Caco-2 (cell line): ENCODE results near the gene MAD1L1. TPM values are rescaled to one million over a fixed set of nuclear protein-coding genes. Genes with fewer than 3 reads are reported as not detected.

Experiments
- BruUV-seq: library from RNA; stranded (reverse); fragments of 400-500 nt; replicated peaks from 2 replicates; lab custom pipeline; 2021; lab: Mats Ljungman, UMichigan
- CTCF ChIA-PET: fragments of 300-600 bp; sonication (Branson Sonifier 250); formaldehyde crosslinking; loops from one replicate; lab custom pipeline; 2022; ENCODE audit warnings: antibody characterized with exemption; lab: Charles Lee
- POLR2A ChIA-PET: fragments of 300-600 bp; sonication (Branson Sonifier 250); formaldehyde crosslinking; loops from one replicate; lab custom pipeline; 2022; ENCODE audit warnings: antibody characterized with exemption; lab: Charles Lee
- DNase-seq, 2 experiments: peaks; one replicate each; pipeline versions ENCODE4 v3.0.0 to v3.0.0-alpha.2; 2020 to 2022
- H3K27me3 ChIP-seq: replicated peaks from 2 replicates; pipeline ENCODE4 v1.6.0; 2011; ENCODE audit warnings: low read length; ENCODE audit not compliant: control insufficient read depth, insufficient read depth
- H3K36me3 ChIP-seq: 2 replicates; pipeline ENCODE4 v1.5.1; 2011; ENCODE audit warnings: low read length; ENCODE audit not compliant: control insufficient read depth, insufficient read depth
- H3K4me1 ChIP-seq: fragments of 250-450 bp; sonication (Bioruptor Pico); 2 replicates; pipeline ENCODE4 v1.5.1; 2020; ENCODE audit warnings: mild to moderate bottlenecking
- H3K4me3 ChIP-seq: 2 replicates; pipeline ENCODE4 v1.5.1; 2011; ENCODE audit warnings: low read depth, mild to moderate bottlenecking, control low read depth, low read length
- H3K9me3 ChIP-seq: fragments of 250-450 bp; sonication (Bioruptor Pico); 2 replicates; pipeline ENCODE4 v1.5.1; 2020; ENCODE audit warnings: mild to moderate bottlenecking, moderate library complexity
- H3K27ac Mint-ChIP-seq: one replicate; pipeline ENCODE4 v1.8.0; 2022; ENCODE audit warnings: mixed read lengths; ENCODE audit not compliant: unreplicated experiment
- H3K27me3 Mint-ChIP-seq: one replicate; pipeline ENCODE4 v1.8.0; 2022; ENCODE audit warnings: mixed read lengths; ENCODE audit not compliant: insufficient read depth, unreplicated experiment
- H3K36me3 Mint-ChIP-seq: one replicate; pipeline ENCODE4 v1.8.0; 2022; ENCODE audit warnings: mild to moderate bottlenecking, mixed read lengths; ENCODE audit not compliant: insufficient read depth, unreplicated experiment
- H3K4me1 Mint-ChIP-seq: one replicate; pipeline ENCODE4 v1.8.0; 2022; ENCODE audit warnings: low read depth, mixed read lengths; ENCODE audit not compliant: unreplicated experiment
- H3K4me3 Mint-ChIP-seq: one replicate; pipeline ENCODE4 v1.8.0; 2022; ENCODE audit warnings: mild to moderate bottlenecking, moderate library complexity, mixed read lengths; ENCODE audit not compliant: unreplicated experiment
- H3K9me3 Mint-ChIP-seq: one replicate; pipeline ENCODE4 v1.8.0; 2022; ENCODE audit warnings: mixed read lengths; ENCODE audit not compliant: unreplicated experiment
- CTCF ChIP-seq, 2 experiments: fragments of 200-600 bp in 1 of 2; IDR thresholded peaks; 1 replicate in 1 of 2; 2 replicates in 1 of 2; pipeline versions ENCODE4 v1.5.1 to v1.8.0; 2011 to 2022; ENCODE audit warnings: antibody characterized with exemption in 1 of 2, control low read depth in 1 of 2, inconsistent platforms in 1 of 2, low read depth in 1 of 2, low read length in 1 of 2, mild to moderate bottlenecking in 1 of 2, moderate library complexity in 1 of 2; ENCODE audit not compliant: insufficient read depth in 1 of 2, severe bottlenecking in 1 of 2, unreplicated experiment in 1 of 2
- intact Hi-C: fragments of 100-400 bp; cut with micrococcal nuclease; formaldehyde crosslinking; loops from one replicate; pipeline ENCODE4 v1.10.0; 2022; ENCODE audit not compliant: unreplicated experiment
- total RNA-seq: library from RNA; stranded (reverse); gene quantifications from 2 replicates; pipeline ENCODE4 v1.2.3, GENCODE V29; 2022

MAD1L1 gene
- total RNA-seq, 1 experiment from 2014 or later = 58.6 TPM

- Mint-ChIP-seq H3K27me3 (no peaks in the 10 kb centered on the region), H3K4me3 (no peak overlapping the region), H3K36me3 (peaks cover 13% of the 10 kb centered on the region), H3K27ac (no peak overlapping the region), H3K4me1 (no peaks in the 10 kb centered on the region), H3K9me3 (no peaks in the 10 kb centered on the region)
- peaks cover 1% of the 10 kb centered on the region for H3K36me3 ChIP-seq
- DNase-seq = no peak
- no peaks in the 10 kb centered on the region for H3K9me3 ChIP-seq
- no peaks in the 10 kb centered on the region for H3K27me3 ChIP-seq
- CTCF ChIA-PET = no interaction called here
- H3K4me1 ChIP-seq = no peaks in the 10 kb centered on the region
- no peak overlapping the region for H3K4me3 ChIP-seq
- intact Hi-C loops = no loop called here
- no TSS peak for BruUV-seq
- POLR2A ChIA-PET = no interaction called here
- TF ChIP-seq CTCF (IDR thresholded peaks at IDR 0.05; ENCODE audit: insufficient read depth in 1 of 2, low read depth in 1 of 2, low read length in 1 of 2, severe bottlenecking in 1 of 2, unreplicated experiment in 1 of 2) = no peak
Observed at GRCh38 chr7:1899951-1900762, 332.6 kb downstream of the MAD1L1 start.

GRCh38 chr7:1899196-1899595 is 333.5 kb downstream of the MAD1L1 start:
- BruUV-seq = no TSS peak
- peaks cover 1% of the 10 kb centered on the region for H3K36me3 ChIP-seq
- H3K27me3 ChIP-seq = no peaks in the 10 kb centered on the region
- H3K4me3 ChIP-seq = no peak overlapping the region
- Mint-ChIP-seq H3K4me1 (no peaks in the 10 kb centered on the region), H3K36me3 (peaks cover 21% of the 10 kb centered on the region), H3K9me3 (no peaks in the 10 kb centered on the region), H3K27me3 (no peaks in the 10 kb centered on the region), H3K4me3 (no peak overlapping the region), H3K27ac (no peak overlapping the region)
- no peak for DNase-seq
- ChIA-PET CTCF (no interaction called here), POLR2A (no interaction called here)
- no peaks in the 10 kb centered on the region for H3K9me3 ChIP-seq
- intact Hi-C loops = no loop called here
- TF ChIP-seq CTCF (IDR thresholded peaks at IDR 0.05; ENCODE audit: insufficient read depth in 1 of 2, low read depth in 1 of 2, low read length in 1 of 2, severe bottlenecking in 1 of 2, unreplicated experiment in 1 of 2) = no peak
- no peaks in the 10 kb centered on the region for H3K4me1 ChIP-seq

- Histone ChIP-seq H3K4me1 (no peaks in the 10 kb centered on the region), H3K9me3 (no peaks in the 10 kb centered on the region), H3K36me3 (peaks cover 1% of the 10 kb centered on the region), H3K27me3 (no peaks in the 10 kb centered on the region), H3K4me3 (no peak overlapping the region)
- Mint-ChIP-seq H3K36me3 (peaks cover 21% of the 10 kb centered on the region), H3K4me1 (no peaks in the 10 kb centered on the region), H3K27me3 (no peaks in the 10 kb centered on the region), H3K4me3 (no peak overlapping the region), H3K27ac (no peak overlapping the region), H3K9me3 (no peaks in the 10 kb centered on the region)
- CTCF ChIA-PET = no interaction called here
- BruUV-seq = no TSS peak
- TF ChIP-seq CTCF (IDR thresholded peaks at IDR 0.05; ENCODE audit: insufficient read depth in 1 of 2, low read depth in 1 of 2, low read length in 1 of 2, severe bottlenecking in 1 of 2, unreplicated experiment in 1 of 2) = no peak
- no peak for DNase-seq
- intact Hi-C loops = no loop called here
- POLR2A ChIA-PET = no interaction called here
Observed at GRCh38 chr7:1898628-1899185, 334.0 kb downstream of the MAD1L1 start.
